WTC11 (cell line): ENCODE data around the gene TAAR9. TPM values are rescaled to one million over a fixed set of nuclear protein-coding genes. Genes with fewer than 3 reads are reported as not detected.

Source experiments
- ATAC-seq: fragments of 200-7000 bp; cut with Tn5 transposase; 2 replicates; pipeline ENCODE4 v1.10.0; 2021; ENCODE audit warnings: mild to moderate bottlenecking, moderate library complexity
- CTCF ChIA-PET: fragments of 300-600 bp; sonication (Branson Sonifier 250); formaldehyde crosslinking; loops from one replicate; lab custom pipeline; 2021; ENCODE audit warnings: antibody characterized with exemption; lab: Charles Lee
- POLR2A ChIA-PET: fragments of 350-600 bp; sonication (Branson Sonifier 250); formaldehyde crosslinking; loops from one replicate; lab custom pipeline; 2021; ENCODE audit warnings: antibody characterized with exemption; lab: Charles Lee
- DNase-seq: peaks from one replicate; pipeline ENCODE4 v3.0.0; 2021; ENCODE audit warnings: low spot score
- H3K27ac Mint-ChIP-seq: 2 replicates; pipeline ENCODE4 v1.8.0; 2021; ENCODE audit warnings: mixed read lengths
- H3K27me3 Mint-ChIP-seq: 2 replicates; pipeline ENCODE4 v1.8.0; 2021; ENCODE audit warnings: low read depth, mild to moderate bottlenecking, moderate library complexity, mixed read lengths
- H3K36me3 Mint-ChIP-seq: 2 replicates; pipeline ENCODE4 v1.8.0; 2021; ENCODE audit warnings: mixed read lengths
- H3K4me1 Mint-ChIP-seq: 2 replicates; pipeline ENCODE4 v1.8.0; 2022; ENCODE audit warnings: mixed read lengths
- H3K4me3 Mint-ChIP-seq: 2 replicates; pipeline ENCODE4 v1.8.0; 2021; ENCODE audit warnings: mild to moderate bottlenecking, moderate library complexity, mixed read lengths
- H3K9me3 Mint-ChIP-seq: 2 replicates; pipeline ENCODE4 v1.8.0; 2021; ENCODE audit warnings: mixed read lengths
- CBFB ChIP-seq: sonication (generic); formaldehyde crosslinking; IDR thresholded peaks from 2 replicates; pipeline ENCODE4 v1.8.1; 2022; ENCODE audit warnings: mild to moderate bottlenecking, low read depth, missing genetic modification reagents
- CREB1 ChIP-seq: sonication (generic); formaldehyde crosslinking; IDR thresholded peaks from 2 replicates; pipeline ENCODE4 v1.8.0; 2023; ENCODE audit warnings: mild to moderate bottlenecking, missing genetic modification reagents
- CREM ChIP-seq: sonication (generic); formaldehyde crosslinking; IDR thresholded peaks from 2 replicates; pipeline ENCODE4 v1.8.1; 2022; ENCODE audit warnings: mild to moderate bottlenecking, missing genetic modification reagents, moderate library complexity
- ESRRA ChIP-seq: sonication (generic); formaldehyde crosslinking; IDR thresholded peaks from 2 replicates; pipeline ENCODE4 v1.8.1; 2022; ENCODE audit warnings: mild to moderate bottlenecking, missing genetic modification reagents, borderline replicate concordance
- FOXJ3 ChIP-seq: sonication (generic); formaldehyde crosslinking; IDR thresholded peaks from 2 replicates; pipeline ENCODE4 v1.9.0; 2021; ENCODE audit warnings: missing genetic modification reagents, mild to moderate bottlenecking, borderline replicate concordance
- GABPB1 ChIP-seq: sonication (generic); formaldehyde crosslinking; IDR thresholded peaks from 2 replicates; pipeline ENCODE4 v1.8.1; 2023; ENCODE audit warnings: mild to moderate bottlenecking, missing genetic modification reagents
- IRF2 ChIP-seq: sonication (generic); formaldehyde crosslinking; IDR thresholded peaks from 2 replicates; pipeline ENCODE4 v1.8.0; 2022; ENCODE audit warnings: low read depth, missing genetic modification reagents, borderline replicate concordance
- JAZF1 ChIP-seq: fragments of 250-450 bp; sonication (Bioruptor Pico); IDR thresholded peaks from 2 replicates; pipeline ENCODE4 v1.9.0; 2021; ENCODE audit warnings: moderate library complexity, mild to moderate bottlenecking, inconsistent platforms
- KAT7 ChIP-seq: sonication (generic); formaldehyde crosslinking; IDR thresholded peaks from 2 replicates; pipeline ENCODE4 v1.8.1; 2023; ENCODE audit warnings: missing genetic modification reagents, mild to moderate bottlenecking, borderline replicate concordance
- NFATC4 ChIP-seq: fragments of 250-450 bp; sonication (Bioruptor Pico); IDR thresholded peaks from 2 replicates; pipeline ENCODE4 v1.9.0; 2021; ENCODE audit warnings: mild to moderate bottlenecking
- RELA ChIP-seq: sonication (generic); formaldehyde crosslinking; IDR thresholded peaks from 2 replicates; pipeline ENCODE4 v1.8.1; 2022; ENCODE audit warnings: missing genetic modification reagents, mild to moderate bottlenecking, borderline replicate concordance
- RORB ChIP-seq: fragments of 250-450 bp; sonication (Bioruptor Pico); IDR thresholded peaks from 2 replicates; pipeline ENCODE4 v1.9.0; 2021; ENCODE audit warnings: mild to moderate bottlenecking
- SOX15 ChIP-seq: fragments of 250-450 bp; sonication (Bioruptor Pico); IDR thresholded peaks from 2 replicates; pipeline ENCODE4 v1.9.0; 2021; ENCODE audit warnings: mild to moderate bottlenecking
- ZBTB21 ChIP-seq: sonication (generic); formaldehyde crosslinking; IDR thresholded peaks from 2 replicates; pipeline ENCODE4 v1.8.1; 2023; ENCODE audit warnings: mild to moderate bottlenecking, missing genetic modification reagents, borderline replicate concordance
- ZNF138 ChIP-seq: sonication (generic); formaldehyde crosslinking; conservative IDR thresholded peaks from 2 replicates; pipeline ENCODE4 v1.8.1; 2022; ENCODE audit warnings: mild to moderate bottlenecking, moderate library complexity, missing genetic modification reagents
- ZNF396 ChIP-seq: fragments of 250-450 bp; sonication (Bioruptor Pico); IDR thresholded peaks from 2 replicates; pipeline ENCODE4 v1.8.0; 2021; ENCODE audit warnings: mild to moderate bottlenecking, moderate library complexity, borderline replicate concordance
- total RNA-seq: library from RNA; stranded (reverse); gene quantifications from 3 replicates; pipeline ENCODE4 v1.2.3, GENCODE V29; 2021
- TF ChIP-seq, protein P1 (sequence below): sonication (generic); formaldehyde crosslinking; IDR thresholded peaks from 2 replicates; pipeline ENCODE4 v1.8.1; 2022; ENCODE audit warnings: missing genetic modification reagents, borderline replicate concordance
- TF ChIP-seq, protein P2 (sequence below): sonication (generic); formaldehyde crosslinking; IDR thresholded peaks from 2 replicates; pipeline ENCODE4 v1.8.1; 2023; ENCODE audit warnings: mild to moderate bottlenecking, missing genetic modification reagents
- TF ChIP-seq, protein P3 (sequence below): sonication (generic); formaldehyde crosslinking; conservative IDR thresholded peaks from 2 replicates; pipeline ENCODE4 v1.8.1; 2023; ENCODE audit warnings: mild to moderate bottlenecking, low read depth, missing genetic modification reagents, moderate library complexity
- TF ChIP-seq, protein P4 (sequence below): fragments of 250-450 bp; sonication (Bioruptor Pico); IDR thresholded peaks from 2 replicates; pipeline ENCODE4 v1.9.0; 2021; ENCODE audit warnings: mild to moderate bottlenecking
- TF ChIP-seq, protein P5 (sequence below): sonication (generic); formaldehyde crosslinking; IDR thresholded peaks from 2 replicates; pipeline ENCODE4 v1.8.1; 2022; ENCODE audit warnings: low read depth, missing genetic modification reagents, borderline replicate concordance
- TF ChIP-seq, protein P6 (sequence below): sonication (generic); formaldehyde crosslinking; IDR thresholded peaks from 2 replicates; pipeline ENCODE4 v1.8.0; 2022; ENCODE audit warnings: mild to moderate bottlenecking, missing genetic modification reagents
- TF ChIP-seq, protein P7 (sequence below): fragments of 250-450 bp; sonication (Bioruptor Pico); conservative IDR thresholded peaks from 2 replicates; pipeline ENCODE4 v1.9.0; 2021; ENCODE audit warnings: mild to moderate bottlenecking
- TF ChIP-seq, protein P8 (sequence below): sonication (generic); formaldehyde crosslinking; conservative IDR thresholded peaks from 2 replicates; pipeline ENCODE4 v1.8.1; 2022; ENCODE audit warnings: mild to moderate bottlenecking, missing genetic modification reagents

TAAR9 gene
- total RNA-seq, 1 experiment from 2014 or later = not detected

DNA sequence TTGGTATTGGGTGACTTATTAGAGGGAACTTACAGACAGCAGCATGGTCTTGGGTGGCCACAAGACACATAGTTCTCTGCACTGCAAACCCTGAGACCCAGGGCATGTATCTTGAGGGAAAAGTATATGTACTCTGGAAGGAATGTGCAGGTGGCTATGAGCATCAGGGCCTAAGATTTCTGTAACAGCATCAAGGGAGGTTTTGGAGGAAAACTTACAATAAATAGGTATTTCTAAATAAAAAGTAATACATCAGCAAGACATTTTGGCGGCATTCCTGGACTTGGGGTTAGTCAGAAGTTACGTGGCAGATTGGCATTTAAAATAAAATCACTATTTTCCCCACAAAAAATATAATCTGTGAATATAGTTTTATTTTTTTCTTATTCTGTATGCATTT lies 17.1 kb upstream of the TAAR9 start:
- ATAC-seq (no peak), DNase-seq (no peak)
- Mint-ChIP-seq H3K27ac (no peak overlapping the region), H3K4me3 (no peak overlapping the region), H3K27me3 (peaks cover 14% of the 10 kb centered on the region), H3K4me1 (peaks cover 2% of the 10 kb centered on the region), H3K9me3 (no peaks in the 10 kb centered on the region), H3K36me3 (no peaks in the 10 kb centered on the region)
- CTCF ChIA-PET = no interaction called here
- POLR2A ChIA-PET = no interaction called here
- TF ChIP-seq ZNF138 (CRISPR knock-in tag) (no peak), GABPB1 (CRISPR knock-in tag) (no peak), JAZF1 (no peak), ZNF396 (CRISPR knock-in tag) (no peak), SOX15 (CRISPR knock-in tag) (no peak), FOXJ3 (CRISPR knock-in tag) (no peak), RELA (CRISPR knock-in tag) (no peak), CREM (CRISPR knock-in tag) (no peak)

DNA sequence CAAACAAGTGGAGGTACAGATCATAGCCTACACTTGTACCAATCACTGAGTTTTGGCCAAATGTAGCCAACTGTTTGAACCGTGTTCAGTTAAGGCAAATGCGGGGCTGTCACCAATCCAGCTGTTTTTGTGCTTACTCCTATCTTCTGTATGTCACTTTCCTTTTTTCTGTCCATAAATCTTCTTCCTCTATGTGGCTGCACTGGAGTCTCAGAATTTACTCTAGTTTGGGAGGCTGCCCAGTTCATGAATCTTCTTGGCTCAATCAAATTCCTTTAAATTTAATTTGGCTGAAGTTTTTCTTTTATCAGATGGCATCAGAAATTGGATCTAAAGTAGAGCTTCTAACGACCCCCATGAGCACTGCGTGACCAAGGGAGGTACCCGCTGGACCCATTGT lies 13.4 kb upstream of the TAAR9 start:
- Mint-ChIP-seq H3K9me3 (no peaks in the 10 kb centered on the region), H3K36me3 (no peaks in the 10 kb centered on the region), H3K4me3 (no peak overlapping the region), H3K4me1 (peaks cover 8% of the 10 kb centered on the region), H3K27ac (no peak overlapping the region)
- ChIA-PET POLR2A (no interaction called here), CTCF (interaction anchor here (1.4 kb wide), 1 partner anchor 243 kb away, joined by 3 read pairs; no protein-coding TSS in a partner anchor)
- ATAC-seq = no peak
- TF ChIP-seq ZBTB21 (no peak), ZNF138 (CRISPR knock-in tag) (no peak), KAT7 (CRISPR knock-in tag) (no peak), ZNF396 (CRISPR knock-in tag) (no peak), RORB (no peak), IRF2 (no peak), CBFB (CRISPR knock-in tag) (no peak), NFATC4 (no peak), CREB1 (CRISPR knock-in tag) (no peak), ESRRA (CRISPR knock-in tag) (no peak)
- TF ChIP-seq, protein P1, sequence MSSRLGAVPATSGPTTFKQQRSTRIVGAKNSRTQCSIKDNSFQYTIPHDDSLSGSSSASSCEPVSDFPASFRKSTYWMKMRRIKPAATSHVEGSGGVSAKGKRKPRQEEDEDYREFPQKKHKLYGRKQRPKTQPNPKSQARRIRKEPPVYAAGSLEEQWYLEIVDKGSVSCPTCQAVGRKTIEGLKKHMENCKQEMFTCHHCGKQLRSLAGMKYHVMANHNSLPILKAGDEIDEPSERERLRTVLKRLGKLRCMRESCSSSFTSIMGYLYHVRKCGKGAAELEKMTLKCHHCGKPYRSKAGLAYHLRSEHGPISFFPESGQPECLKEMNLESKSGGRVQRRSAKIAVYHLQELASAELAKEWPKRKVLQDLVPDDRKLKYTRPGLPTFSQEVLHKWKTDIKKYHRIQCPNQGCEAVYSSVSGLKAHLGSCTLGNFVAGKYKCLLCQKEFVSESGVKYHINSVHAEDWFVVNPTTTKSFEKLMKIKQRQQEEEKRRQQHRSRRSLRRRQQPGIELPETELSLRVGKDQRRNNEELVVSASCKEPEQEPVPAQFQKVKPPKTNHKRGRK (CRISPR knock-in tag) = no peak
- TF ChIP-seq, protein P2, sequence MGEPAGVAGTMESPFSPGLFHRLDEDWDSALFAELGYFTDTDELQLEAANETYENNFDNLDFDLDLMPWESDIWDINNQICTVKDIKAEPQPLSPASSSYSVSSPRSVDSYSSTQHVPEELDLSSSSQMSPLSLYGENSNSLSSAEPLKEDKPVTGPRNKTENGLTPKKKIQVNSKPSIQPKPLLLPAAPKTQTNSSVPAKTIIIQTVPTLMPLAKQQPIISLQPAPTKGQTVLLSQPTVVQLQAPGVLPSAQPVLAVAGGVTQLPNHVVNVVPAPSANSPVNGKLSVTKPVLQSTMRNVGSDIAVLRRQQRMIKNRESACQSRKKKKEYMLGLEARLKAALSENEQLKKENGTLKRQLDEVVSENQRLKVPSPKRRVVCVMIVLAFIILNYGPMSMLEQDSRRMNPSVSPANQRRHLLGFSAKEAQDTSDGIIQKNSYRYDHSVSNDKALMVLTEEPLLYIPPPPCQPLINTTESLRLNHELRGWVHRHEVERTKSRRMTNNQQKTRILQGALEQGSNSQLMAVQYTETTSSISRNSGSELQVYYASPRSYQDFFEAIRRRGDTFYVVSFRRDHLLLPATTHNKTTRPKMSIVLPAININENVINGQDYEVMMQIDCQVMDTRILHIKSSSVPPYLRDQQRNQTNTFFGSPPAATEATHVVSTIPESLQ (CRISPR knock-in tag) = no peak
- TF ChIP-seq, protein P3, sequence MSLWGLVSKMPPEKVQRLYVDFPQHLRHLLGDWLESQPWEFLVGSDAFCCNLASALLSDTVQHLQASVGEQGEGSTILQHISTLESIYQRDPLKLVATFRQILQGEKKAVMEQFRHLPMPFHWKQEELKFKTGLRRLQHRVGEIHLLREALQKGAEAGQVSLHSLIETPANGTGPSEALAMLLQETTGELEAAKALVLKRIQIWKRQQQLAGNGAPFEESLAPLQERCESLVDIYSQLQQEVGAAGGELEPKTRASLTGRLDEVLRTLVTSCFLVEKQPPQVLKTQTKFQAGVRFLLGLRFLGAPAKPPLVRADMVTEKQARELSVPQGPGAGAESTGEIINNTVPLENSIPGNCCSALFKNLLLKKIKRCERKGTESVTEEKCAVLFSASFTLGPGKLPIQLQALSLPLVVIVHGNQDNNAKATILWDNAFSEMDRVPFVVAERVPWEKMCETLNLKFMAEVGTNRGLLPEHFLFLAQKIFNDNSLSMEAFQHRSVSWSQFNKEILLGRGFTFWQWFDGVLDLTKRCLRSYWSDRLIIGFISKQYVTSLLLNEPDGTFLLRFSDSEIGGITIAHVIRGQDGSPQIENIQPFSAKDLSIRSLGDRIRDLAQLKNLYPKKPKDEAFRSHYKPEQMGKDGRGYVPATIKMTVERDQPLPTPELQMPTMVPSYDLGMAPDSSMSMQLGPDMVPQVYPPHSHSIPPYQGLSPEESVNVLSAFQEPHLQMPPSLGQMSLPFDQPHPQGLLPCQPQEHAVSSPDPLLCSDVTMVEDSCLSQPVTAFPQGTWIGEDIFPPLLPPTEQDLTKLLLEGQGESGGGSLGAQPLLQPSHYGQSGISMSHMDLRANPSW (CRISPR knock-in tag) = no peak
- TF ChIP-seq, protein P4, sequence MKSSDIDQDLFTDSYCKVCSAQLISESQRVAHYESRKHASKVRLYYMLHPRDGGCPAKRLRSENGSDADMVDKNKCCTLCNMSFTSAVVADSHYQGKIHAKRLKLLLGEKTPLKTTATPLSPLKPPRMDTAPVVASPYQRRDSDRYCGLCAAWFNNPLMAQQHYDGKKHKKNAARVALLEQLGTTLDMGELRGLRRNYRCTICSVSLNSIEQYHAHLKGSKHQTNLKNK (CRISPR knock-in tag) = no peak
- TF ChIP-seq, protein P5, sequence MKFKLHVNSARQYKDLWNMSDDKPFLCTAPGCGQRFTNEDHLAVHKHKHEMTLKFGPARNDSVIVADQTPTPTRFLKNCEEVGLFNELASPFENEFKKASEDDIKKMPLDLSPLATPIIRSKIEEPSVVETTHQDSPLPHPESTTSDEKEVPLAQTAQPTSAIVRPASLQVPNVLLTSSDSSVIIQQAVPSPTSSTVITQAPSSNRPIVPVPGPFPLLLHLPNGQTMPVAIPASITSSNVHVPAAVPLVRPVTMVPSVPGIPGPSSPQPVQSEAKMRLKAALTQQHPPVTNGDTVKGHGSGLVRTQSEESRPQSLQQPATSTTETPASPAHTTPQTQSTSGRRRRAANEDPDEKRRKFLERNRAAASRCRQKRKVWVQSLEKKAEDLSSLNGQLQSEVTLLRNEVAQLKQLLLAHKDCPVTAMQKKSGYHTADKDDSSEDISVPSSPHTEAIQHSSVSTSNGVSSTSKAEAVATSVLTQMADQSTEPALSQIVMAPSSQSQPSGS = no peak
- TF ChIP-seq, protein P6, sequence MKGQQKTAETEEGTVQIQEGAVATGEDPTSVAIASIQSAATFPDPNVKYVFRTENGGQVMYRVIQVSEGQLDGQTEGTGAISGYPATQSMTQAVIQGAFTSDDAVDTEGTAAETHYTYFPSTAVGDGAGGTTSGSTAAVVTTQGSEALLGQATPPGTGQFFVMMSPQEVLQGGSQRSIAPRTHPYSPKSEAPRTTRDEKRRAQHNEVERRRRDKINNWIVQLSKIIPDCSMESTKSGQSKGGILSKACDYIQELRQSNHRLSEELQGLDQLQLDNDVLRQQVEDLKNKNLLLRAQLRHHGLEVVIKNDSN = no peak
- TF ChIP-seq, protein P7, sequence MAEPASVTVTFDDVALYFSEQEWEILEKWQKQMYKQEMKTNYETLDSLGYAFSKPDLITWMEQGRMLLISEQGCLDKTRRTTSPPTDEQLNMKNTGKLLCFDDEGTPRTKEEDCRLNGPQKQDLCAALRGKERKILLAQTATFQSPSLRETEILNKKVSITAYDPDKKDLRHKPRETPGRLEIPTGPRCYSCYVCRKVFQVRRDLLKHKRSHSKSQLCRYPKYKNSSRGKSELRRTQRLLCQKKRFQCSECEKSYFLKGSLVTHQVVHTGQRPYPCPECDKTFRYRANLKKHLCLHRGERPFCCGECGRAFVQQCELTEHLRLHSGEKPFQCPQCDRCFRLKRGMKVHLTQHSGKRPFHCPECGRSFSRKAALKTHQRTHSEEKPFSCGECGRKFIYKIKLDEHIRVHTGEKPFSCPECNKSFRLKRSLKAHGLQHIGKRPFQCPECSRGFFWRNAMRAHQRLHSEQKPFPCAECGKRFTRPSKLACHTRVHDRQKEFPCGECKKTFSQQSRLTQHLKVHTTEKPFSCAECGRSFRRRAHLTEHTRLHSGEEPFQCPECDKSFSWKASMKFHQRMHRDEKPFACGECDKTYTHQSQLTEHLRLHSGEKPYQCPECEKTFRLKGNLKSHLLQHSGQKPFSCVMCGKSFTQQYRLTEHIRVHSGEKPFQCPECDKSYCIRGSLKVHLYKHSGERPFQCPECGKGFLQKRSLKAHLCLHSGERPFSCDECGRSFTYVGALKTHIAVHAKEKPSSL = no peak
- TF ChIP-seq, protein P8, sequence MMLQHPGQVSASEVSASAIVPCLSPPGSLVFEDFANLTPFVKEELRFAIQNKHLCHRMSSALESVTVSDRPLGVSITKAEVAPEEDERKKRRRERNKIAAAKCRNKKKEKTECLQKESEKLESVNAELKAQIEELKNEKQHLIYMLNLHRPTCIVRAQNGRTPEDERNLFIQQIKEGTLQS (CRISPR knock-in tag) = no peak
- TF ChIP-seq, all 79 proteins: peak for 0
- peaks cover 10% of the 10 kb centered on the region for H3K27me3 Mint-ChIP-seq
- DNase-seq = no peak
